C4-2B (cell line): Measurements from ENCODE around the gene FNDC11.

Experiments
- ZFX ChIP-seq: fragments of 450-650 bp; IDR thresholded peaks from 2 replicates; pipeline ENCODE4 v1.6.1; 2017
- TF ChIP-seq, protein P1 (sequence below): fragments of 450-650 bp; conservative IDR thresholded peaks from 2 replicates; pipeline ENCODE4 v1.5.1; 2017; ENCODE audit warnings: mild to moderate bottlenecking

DNA sequence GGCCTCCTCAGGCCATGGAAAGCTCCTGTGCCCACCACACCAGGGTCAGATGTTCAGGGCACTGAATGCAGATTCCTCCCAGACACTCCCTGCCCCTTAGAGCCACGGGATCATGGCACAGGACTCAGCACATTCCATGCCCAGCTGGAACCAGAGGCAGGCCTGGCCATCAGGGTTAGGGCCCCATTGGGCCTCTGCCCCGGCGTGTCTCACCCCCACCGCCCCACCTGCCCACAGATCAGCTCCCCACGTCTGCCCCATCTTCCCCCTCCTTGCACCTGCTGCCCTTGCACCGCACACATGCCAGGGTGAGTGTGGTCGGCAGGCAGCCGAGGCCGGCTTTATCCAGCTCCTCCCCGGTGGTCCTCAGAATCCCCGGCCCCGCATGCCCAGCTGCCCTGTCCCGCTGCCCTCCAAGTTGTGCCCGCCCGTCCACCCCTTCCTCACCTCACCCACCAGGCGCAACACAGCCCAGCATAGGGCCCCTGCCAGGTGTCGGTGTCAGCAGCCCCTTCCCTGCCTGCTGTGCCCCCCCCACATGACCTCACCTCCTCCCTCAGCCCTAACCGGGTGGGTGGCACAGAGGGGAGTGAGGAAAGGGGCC is 4.2 kb upstream of the FNDC11 start:
- TF ChIP-seq, protein P1, sequence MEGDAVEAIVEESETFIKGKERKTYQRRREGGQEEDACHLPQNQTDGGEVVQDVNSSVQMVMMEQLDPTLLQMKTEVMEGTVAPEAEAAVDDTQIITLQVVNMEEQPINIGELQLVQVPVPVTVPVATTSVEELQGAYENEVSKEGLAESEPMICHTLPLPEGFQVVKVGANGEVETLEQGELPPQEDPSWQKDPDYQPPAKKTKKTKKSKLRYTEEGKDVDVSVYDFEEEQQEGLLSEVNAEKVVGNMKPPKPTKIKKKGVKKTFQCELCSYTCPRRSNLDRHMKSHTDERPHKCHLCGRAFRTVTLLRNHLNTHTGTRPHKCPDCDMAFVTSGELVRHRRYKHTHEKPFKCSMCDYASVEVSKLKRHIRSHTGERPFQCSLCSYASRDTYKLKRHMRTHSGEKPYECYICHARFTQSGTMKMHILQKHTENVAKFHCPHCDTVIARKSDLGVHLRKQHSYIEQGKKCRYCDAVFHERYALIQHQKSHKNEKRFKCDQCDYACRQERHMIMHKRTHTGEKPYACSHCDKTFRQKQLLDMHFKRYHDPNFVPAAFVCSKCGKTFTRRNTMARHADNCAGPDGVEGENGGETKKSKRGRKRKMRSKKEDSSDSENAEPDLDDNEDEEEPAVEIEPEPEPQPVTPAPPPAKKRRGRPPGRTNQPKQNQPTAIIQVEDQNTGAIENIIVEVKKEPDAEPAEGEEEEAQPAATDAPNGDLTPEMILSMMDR = no peak
- TF ChIP-seq ZFX = no peak
